ENCODE measurements around the gene TRAPPC5. TPM values are rescaled to one million over a fixed set of nuclear protein-coding genes. Genes with fewer than 3 reads are reported as not detected.

TRAPPC5 gene
- total RNA-seq, 1 experiment from 2014 or later: 124 TPM

- TF ChIP-seq ZNF317 (CRISPR knock-in tag; IDR thresholded peaks at IDR 0.05; ENCODE audit: borderline replicate concordance, low read depth) (no peak), FOXP4 (CRISPR knock-in tag; IDR thresholded peaks at IDR 0.05) (no peak), RELA (CRISPR knock-in tag; IDR thresholded peaks at IDR 0.05; ENCODE audit: borderline replicate concordance) (no peak), SMAD3 (CRISPR knock-in tag; IDR thresholded peaks at IDR 0.05; ENCODE audit: borderline replicate concordance) (no peak), AR (CRISPR knock-in tag; IDR thresholded peaks at IDR 0.05) (no peak)
These were observed 10.2 kb downstream of the TRAPPC5 start (continued) for GRCh38 chr19:7690779-7691258.

- no peak for ATAC-seq
- DNase-seq (ENCODE audit: low spot score): no peak
- no peak overlapping the region for H3K27ac Mint-ChIP-seq
- ChIA-PET POLR2A (no interaction called here), CTCF (no interaction called here)
- H3K4me3 Mint-ChIP-seq: no peak overlapping the region
- no peaks in the 10 kb centered on the region for H3K36me3 Mint-ChIP-seq
- peaks cover under 1% of the 10 kb centered on the region for H3K27me3 Mint-ChIP-seq (ENCODE audit: low read depth)
- no peaks in the 10 kb centered on the region for H3K9me3 Mint-ChIP-seq
- TF ChIP-seq AFF4 (CRISPR knock-in tag; IDR thresholded peaks at IDR 0.05; ENCODE audit: borderline replicate concordance): no peak
- no peak for TF ChIP-seq FOXK1 (CRISPR knock-in tag; IDR thresholded peaks at IDR 0.05)
- no peak for TF ChIP-seq ZNF671 (CRISPR knock-in tag; IDR thresholded peaks at IDR 0.05)
- TF ChIP-seq AR (CRISPR knock-in tag; IDR thresholded peaks at IDR 0.05): no peak
- TF ChIP-seq GRHL2 (CRISPR knock-in tag; IDR thresholded peaks at IDR 0.05; ENCODE audit: insufficient replicate concordance, severe bottlenecking): no peak
- no peak for TF ChIP-seq ATF3 (CRISPR knock-in tag; conservative IDR thresholded peaks at IDR 0.05)
- no peak for TF ChIP-seq ERG (CRISPR knock-in tag; IDR thresholded peaks at IDR 0.05)
- no peak for TF ChIP-seq NFYB (CRISPR knock-in tag; conservative IDR thresholded peaks at IDR 0.05; ENCODE audit: low read depth)
- TF ChIP-seq FOXP4 (CRISPR knock-in tag; IDR thresholded peaks at IDR 0.05): no peak
- TF ChIP-seq IRF1 (CRISPR knock-in tag; IDR thresholded peaks at IDR 0.05): no peak
- no peak for TF ChIP-seq TP53 (CRISPR knock-in tag; IDR thresholded peaks at IDR 0.05)
- TF ChIP-seq OVOL2 (CRISPR knock-in tag; IDR thresholded peaks at IDR 0.05; ENCODE audit: borderline replicate concordance): no peak
- no peak for TF ChIP-seq NR3C1 (CRISPR knock-in tag; conservative IDR thresholded peaks at IDR 0.05; ENCODE audit: low read depth)
- TF ChIP-seq SP1 (CRISPR knock-in tag; conservative IDR thresholded peaks at IDR 0.05): no peak
- H3K4me1 Mint-ChIP-seq: no peaks in the 10 kb centered on the region
These were observed 10.9 kb downstream of the TRAPPC5 start for GRCh38 chr19:7691497-7691896.
